H1 (cell line): ENCODE data around the gene ADGRF1. TPM values are rescaled to one million over a fixed set of nuclear protein-coding genes. Genes with fewer than 3 reads are reported as not detected.

Experiments
- CTCF ChIA-PET: fragments of 300-600 bp; sonication (Branson Sonifier 250); formaldehyde crosslinking; loops from one replicate; lab custom pipeline; 2021; ENCODE audit not compliant: partially characterized antibody; lab: Charles Lee
- POLR2A ChIA-PET: fragments of 300-600 bp; sonication (Branson Sonifier 250); formaldehyde crosslinking; loops from one replicate; lab custom pipeline; 2021; ENCODE audit warnings: inconsistent platforms; ENCODE audit not compliant: partially characterized antibody; lab: Charles Lee
- DNase-seq, 2 experiments: peaks; one replicate each; pipeline versions ENCODE4 v3.0.0 to v3.0.0-alpha.2; 2010 to 2022; ENCODE audit warnings: low spot score in 2 of 2, low read depth in 1 of 2, mixed read lengths in 1 of 2
- FAIRE-seq: peaks from 2 replicates; lab custom pipeline; 2011; peaks lifted over from hg19 to GRCh38; lab: Jason Lieb, UNC
- H2AFZ ChIP-seq: 2 replicates; pipeline ENCODE4 v1.8.1; 2012; ENCODE audit warnings: low read length, inconsistent platforms
- H2AK5ac ChIP-seq: 2 replicates; pipeline ENCODE4 v1.6.1; 2013; ENCODE audit warnings: low read depth, low read length
- H2BK120ac ChIP-seq: replicated peaks from 2 replicates; pipeline ENCODE3; 2013; ENCODE audit warnings: low read depth, low read length, inconsistent platforms
- H2BK12ac ChIP-seq: 2 replicates; pipeline ENCODE4 v1.6.1; 2013; ENCODE audit warnings: low read depth, low read length
- H2BK15ac ChIP-seq: 2 replicates; pipeline ENCODE4 v1.6.1; 2013; ENCODE audit warnings: low read length
- H2BK20ac ChIP-seq: 2 replicates; pipeline ENCODE4 v1.6.1; 2013; ENCODE audit warnings: low read length
- H2BK5ac ChIP-seq: 2 replicates; pipeline ENCODE4 v1.6.1; 2013; ENCODE audit warnings: low read depth, low read length
- H3K14ac ChIP-seq: 2 replicates; pipeline ENCODE4 v1.6.1; 2013; ENCODE audit warnings: inconsistent platforms; ENCODE audit not compliant: insufficient read length
- H3K18ac ChIP-seq: 2 replicates; pipeline ENCODE4 v1.6.1; 2013; ENCODE audit warnings: low read length; ENCODE audit errors: extremely low read depth
- H3K23ac ChIP-seq: 2 replicates; pipeline ENCODE4 v1.6.1; 2013; ENCODE audit warnings: inconsistent platforms; ENCODE audit not compliant: insufficient read length
- H3K23me2 ChIP-seq: 2 replicates; pipeline ENCODE4 v1.6.1; 2013; ENCODE audit warnings: low read depth, low read length
- H3K27ac ChIP-seq: 2 replicates; pipeline ENCODE4 v1.6.1; 2011; ENCODE audit warnings: low read depth, low read length, inconsistent platforms
- H3K27me3 ChIP-seq, 4 experiments: replicated peaks in 1 of 4; 1 replicate in 1 of 4; 2 replicates in 3 of 4; pipeline versions ENCODE4 v1.6.1 to v1.8.1; 2011 to 2013; ENCODE audit warnings: low read length in 3 of 4, mild to moderate bottlenecking in 3 of 4, inconsistent platforms in 2 of 4, mixed read lengths in 2 of 4, moderate library complexity in 1 of 4; ENCODE audit not compliant: control insufficient read depth in 3 of 4, insufficient read depth in 3 of 4; ENCODE audit errors: extremely low read depth in 1 of 4
- H3K36me3 ChIP-seq, 4 experiments: 2 replicates each; pipeline versions ENCODE4 v1.6.1 to v1.8.1; 2011 to 2013; ENCODE audit warnings: mild to moderate bottlenecking in 4 of 4, low read length in 3 of 4, moderate library complexity in 2 of 4, control low read depth in 1 of 4, inconsistent platforms in 1 of 4; ENCODE audit not compliant: insufficient read depth in 4 of 4, control insufficient read depth in 2 of 4
- H3K4ac ChIP-seq: replicated peaks from 2 replicates; pipeline ENCODE3; 2013; ENCODE audit warnings: low read length, low read depth, mixed read lengths, inconsistent platforms; ENCODE audit not compliant: insufficient read length
- H3K4me1 ChIP-seq, 4 experiments: replicated peaks in 1 of 4; 1 replicate in 1 of 4; 2 replicates in 3 of 4; pipeline versions ENCODE4 v1.6.1 to v1.8.1; 2011 to 2013; ENCODE audit warnings: low read length in 3 of 4, inconsistent platforms in 2 of 4, mixed read lengths in 1 of 4; ENCODE audit not compliant: insufficient read depth in 4 of 4, control insufficient read depth in 3 of 4
- H3K4me2 ChIP-seq, 2 experiments: 2 replicates each; pipeline versions ENCODE4 v1.6.1 to v1.8.1; 2011 to 2013; ENCODE audit warnings: low read depth in 2 of 2, low read length in 2 of 2, control low read depth in 1 of 2, inconsistent platforms in 1 of 2, mild to moderate bottlenecking in 1 of 2; ENCODE audit not compliant: insufficient read depth in 1 of 2
- H3K4me3 ChIP-seq, 4 experiments: fragments of 200-600, 300-600 bp in 1 of 4; sonication (generic), shearing (Covaris generic), sonication (Bioruptor Twin) in 1 of 4; 2 replicates each; pipeline versions ENCODE4 v1.5.1 to v1.8.1; 2011 to 2016; ENCODE audit warnings: low read length in 4 of 4, low read depth in 3 of 4, control low read depth in 2 of 4, inconsistent platforms in 2 of 4, mild to moderate bottlenecking in 2 of 4, mixed read lengths in 1 of 4, moderate library complexity in 1 of 4; ENCODE audit not compliant: insufficient read depth in 2 of 4; ENCODE audit errors: extremely low read depth in 1 of 4
- H3K56ac ChIP-seq: replicated peaks from 2 replicates; pipeline ENCODE3; 2013; ENCODE audit warnings: low read depth, mild to moderate bottlenecking, mixed read lengths, low read length, inconsistent platforms; ENCODE audit not compliant: insufficient read length
- H3K79me1 ChIP-seq: 2 replicates; pipeline ENCODE4 v1.6.1; 2013; ENCODE audit warnings: low read depth, low read length, control low read depth
- H3K79me2 ChIP-seq, 2 experiments: 2 replicates each; pipeline versions ENCODE4 v1.6.1 to v1.8.1; 2012 to 2013; ENCODE audit warnings: low read length in 2 of 2, mild to moderate bottlenecking in 2 of 2, inconsistent platforms in 1 of 2; ENCODE audit not compliant: insufficient read depth in 2 of 2, control insufficient read depth in 1 of 2
- H3K9ac ChIP-seq, 4 experiments: replicated peaks in 1 of 4; 1 replicate in 1 of 4; 2 replicates in 3 of 4; pipeline versions ENCODE4 v1.6.1 to v1.8.1; 2011 to 2013; ENCODE audit warnings: low read depth in 3 of 4, low read length in 3 of 4, control low read depth in 2 of 4, mild to moderate bottlenecking in 2 of 4, moderate library complexity in 2 of 4, inconsistent platforms in 1 of 4; ENCODE audit errors: extremely low read depth in 1 of 4
- H3K9me3 ChIP-seq, 2 experiments: 2 replicates each; pipeline versions ENCODE4 v1.6.1 to v1.8.1; 2012 to 2013; ENCODE audit warnings: mild to moderate bottlenecking in 2 of 2, moderate library complexity in 2 of 2, control low read depth in 1 of 2, inconsistent platforms in 1 of 2, low read depth in 1 of 2, low read length in 1 of 2, mixed read lengths in 1 of 2; ENCODE audit not compliant: insufficient read depth in 2 of 2
- H4K20me1 ChIP-seq, 2 experiments: replicated peaks in 1 of 2; 2 replicates each; pipeline versions ENCODE3 to v1.8.1; 2011 to 2013; ENCODE audit warnings: inconsistent platforms in 2 of 2, low read length in 2 of 2, mild to moderate bottlenecking in 1 of 2; ENCODE audit not compliant: insufficient read depth in 2 of 2, control insufficient read depth in 1 of 2
- H4K5ac ChIP-seq: 2 replicates; pipeline ENCODE4 v1.6.1; 2013; ENCODE audit warnings: low read length, low read depth, mixed read lengths, inconsistent platforms; ENCODE audit not compliant: insufficient read length
- H4K8ac ChIP-seq: 2 replicates; pipeline ENCODE4 v1.8.0; 2013; ENCODE audit warnings: mild to moderate bottlenecking, moderate library complexity, low read length, inconsistent platforms; ENCODE audit not compliant: insufficient read depth; ENCODE audit errors: extremely low read depth
- H4K91ac ChIP-seq: replicated peaks from 2 replicates; pipeline ENCODE3; 2013; ENCODE audit warnings: low read length, mixed read lengths, inconsistent platforms; ENCODE audit not compliant: insufficient read length
- CBX5 ChIP-seq: fragments of 300-800, 300-1000 bp; sonication (generic); IDR thresholded peaks from 2 replicates; pipeline ENCODE4 v1.7.1; 2016; ENCODE audit warnings: antibody characterized with exemption, low read length, low read depth
- CBX8 ChIP-seq: fragments of 300-800, 300-1000 bp; sonication (generic); IDR thresholded peaks from 2 replicates; pipeline ENCODE4 v1.7.1; 2016; ENCODE audit warnings: low read depth, low read length, borderline replicate concordance
- CEBPB ChIP-seq: IDR thresholded peaks from 2 replicates; pipeline ENCODE4 v1.6.1; 2012; ENCODE audit warnings: low read depth, low read length
- CHD2 ChIP-seq: IDR thresholded peaks from 2 replicates; pipeline ENCODE4 v1.6.1; 2012; ENCODE audit warnings: low read length, improper control_type of control experiment
- CTBP2 ChIP-seq: IDR thresholded peaks from 2 replicates; pipeline ENCODE4 v1.7.0; 2011; ENCODE audit warnings: borderline replicate concordance, mild to moderate bottlenecking, moderate library complexity, mixed read lengths, low read length; ENCODE audit not compliant: insufficient read depth, insufficient read length
- EGR1 ChIP-seq: IDR thresholded peaks from 2 replicates; pipeline ENCODE4 v1.6.1; 2011; ENCODE audit warnings: low read depth, low read length, borderline replicate concordance
- EP300 ChIP-seq, 2 experiments: IDR thresholded peaks; 1 replicate in 1 of 2; 2 replicates in 1 of 2; pipeline ENCODE4 v1.6.1; 2011 to 2012; ENCODE audit warnings: low read depth in 2 of 2, low read length in 2 of 2, mild to moderate bottlenecking in 2 of 2, borderline replicate concordance in 1 of 2, inconsistent platforms in 1 of 2, moderate library complexity in 1 of 2
- JUN ChIP-seq: IDR thresholded peaks from 2 replicates; pipeline ENCODE4 v1.6.1; 2011; ENCODE audit warnings: low read depth, mild to moderate bottlenecking, improper control_type of control experiment, low read length
- KDM1A ChIP-seq: fragments of 200-600, 300-600 bp; sonication (generic); IDR thresholded peaks from 2 replicates; pipeline ENCODE4 v1.7.1; 2016; ENCODE audit warnings: mild to moderate bottlenecking, low read length, borderline replicate concordance
- PHF8 ChIP-seq: fragments of 200-600 bp; sonication (generic); conservative IDR thresholded peaks from 2 replicates; pipeline ENCODE4 v1.7.1; 2012; ENCODE audit warnings: low read depth, mild to moderate bottlenecking, inconsistent platforms, low read length, moderate library complexity
- RXRA ChIP-seq: IDR thresholded peaks from 2 replicates; pipeline ENCODE4 v1.6.1; 2011; ENCODE audit warnings: low read depth, mild to moderate bottlenecking, low read length, moderate library complexity; ENCODE audit not compliant: insufficient read depth
- SIN3A ChIP-seq, 2 experiments: IDR thresholded peaks in 1 of 2; conservative IDR thresholded peaks in 1 of 2; 2 replicates each; pipeline ENCODE4 v1.6.1; 2011 to 2012; ENCODE audit warnings: low read length in 2 of 2, improper control_type of control experiment in 1 of 2, low read depth in 1 of 2, mild to moderate bottlenecking in 1 of 2
- SIX5 ChIP-seq: IDR thresholded peaks from 2 replicates; pipeline ENCODE4 v1.6.1; 2011; ENCODE audit warnings: mild to moderate bottlenecking, low read depth, low read length
- SP4 ChIP-seq: IDR thresholded peaks from 2 replicates; pipeline ENCODE4 v1.6.1; 2012; ENCODE audit warnings: low read length, inconsistent platforms
- SRF ChIP-seq: IDR thresholded peaks from 2 replicates; pipeline ENCODE4 v1.6.1; 2011; ENCODE audit warnings: mild to moderate bottlenecking, low read depth, low read length, moderate library complexity
- WGBS, 2 experiments: shearing (Covaris generic) in 1 of 2; methylation state at CpG; one replicate each; pipeline versions ENCODE4 v1.1.6 to v1.1.7; 2013 to 2015; ENCODE audit warnings: low lambda C conversion rate in 2 of 2, mixed read lengths in 2 of 2, inconsistent platforms in 1 of 2, low coverage in 1 of 2, missing lambda C conversion rate in 1 of 2; ENCODE audit not compliant: insufficient replicate concordance in 2 of 2, insufficient coverage in 1 of 2, insufficient read length in 1 of 2; ENCODE audit errors: extremely low coverage in 1 of 2, missing lambda C conversion rate in 1 of 2; 5-methylcytosine and 5-hydroxymethylcytosine counted together
- polyA plus RNA-seq, 7 experiments: library from polyadenylated mRNA; depleted of rRNA in 3 of 7; stranded (reverse) in 5 of 7; unstranded in 2 of 7; fragments of >200 nt in 5 of 7; fragments of 200-250 nt in 2 of 7; gene quantifications; 1 replicate in 5 of 7; 2 replicates in 1 of 7; 4 replicates in 1 of 7; pipeline versions ENCODE4 v1.2.1 to v1.2.3, GENCODE V29; 2011 to 2013; ENCODE audit warnings: missing spikeins in 2 of 7, mixed read lengths in 2 of 7
- total RNA-seq: library from RNA; stranded (reverse); fragmentation: NEBNext Ultra II Directional; extraction: Animal tissue kit (Norgen Biotek cat#: 25700); gene quantifications from 2 replicates; pipeline ENCODE4 v1.2.1, GENCODE V29; 2021

The ADGRF1 gene
- total and polyA plus RNA-seq, 2 of the 8 experiments (the other 6 are each of a cell fraction or from before 2014, with no cell fraction given), result not detected

DNA sequence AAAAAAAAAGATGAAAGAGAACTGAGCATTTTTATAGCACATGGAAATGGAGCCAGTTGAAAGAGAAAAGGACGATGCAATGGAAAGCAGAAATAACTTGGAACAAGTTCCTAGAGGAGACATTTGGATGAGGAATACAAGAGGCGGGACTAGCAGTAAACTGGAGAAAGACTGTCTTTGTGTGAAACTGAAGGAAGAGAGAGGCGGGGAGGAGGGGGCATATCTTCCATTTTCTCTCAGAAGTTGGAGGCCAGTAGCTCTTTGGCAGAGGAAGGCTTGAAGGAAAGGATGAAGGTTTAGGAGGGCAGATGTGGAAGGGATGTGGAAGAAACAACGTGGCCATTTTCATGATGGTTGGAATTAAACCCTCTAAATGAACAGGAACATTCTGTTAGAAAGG lies 33.0 kb upstream of the ADGRF1 start:
- Histone ChIP-seq H3K79me1 (no peaks in the 10 kb centered on the region), H3K23ac (no peak overlapping the region), H3K18ac (no peak overlapping the region), H3K9ac (no peak overlapping the region), H3K4ac (no peak overlapping the region), H2AK5ac (no peak overlapping the region), H3K4me3 (no peak overlapping the region), H4K5ac (no peak overlapping the region), H2BK20ac (no peak overlapping the region), H3K4me1 (peaks cover 0 to 3% (median 0%) of the 10 kb centered on the region in 4 experiments; a peak in 1 of 7 replicates), H3K56ac (no peak overlapping the region), H3K27ac (no peak overlapping the region), H2BK12ac (no peak overlapping the region), H3K14ac (no peak overlapping the region), H4K8ac (no peak overlapping the region), H3K4me2 (no peak overlapping the region), H3K9me3 (no peaks in the 10 kb centered on the region), H2BK120ac (no peak overlapping the region), H3K79me2 (no peaks in the 10 kb centered on the region), H2AFZ (no peak overlapping the region), H2BK5ac (no peak overlapping the region), H3K23me2 (peaks cover 3% of the 10 kb centered on the region; the same call in 1 of the 2 replicates), H4K20me1 (no peaks in the 10 kb centered on the region), H2BK15ac (no peak overlapping the region), H3K36me3 (no peaks in the 10 kb centered on the region), H3K27me3 (no peaks in the 10 kb centered on the region), H4K91ac (no peak overlapping the region)
- CTCF ChIA-PET, result interaction anchor here (0.5 to 1.5 kb wide), 3 partner anchors 20 to 678 kb away, joined by 3 to 6 read pairs (median 3); no protein-coding TSS in a partner anchor
- FAIRE-seq (no peak), DNase-seq (no peak)
- POLR2A ChIA-PET, result no interaction called here
- 81% methylated on average over 3 of the region's 4 CpGs; no CpG with 5 or more reads in 1 of the 2 experiments for WGBS, 2 experiments
- TF ChIP-seq SP4 (no peak), CHD2 (no peak), CTBP2 (no peak), CEBPB (no peak), CBX8 (no peak), RXRA (no peak), CBX5 (no peak), SRF (no peak), EGR1 (no peak), SIN3A (conservative IDR thresholded peaks at IDR 0.05 in 1 of 2, IDR thresholded peaks at IDR 0.05 in 1 of 2; ENCODE audit: low read depth in 1 of 2, low read length in 2 of 2) (no peak), KDM1A (no peak), JUN (no peak), PHF8 (no peak), SIX5 (no peak), EP300 (IDR thresholded peaks at IDR 0.05; ENCODE audit: borderline replicate concordance in 1 of 2, low read depth in 2 of 2, low read length in 2 of 2) (no peak)
